ENCODE results near the gene UBE2F. TPM values are rescaled to one million over a fixed set of nuclear protein-coding genes. Genes with fewer than 3 reads are reported as not detected.

Gene UBE2F
- total and polyA plus RNA-seq, 3 experiments from 2014 or later = 65.8 to 70.7 (median 68.8) TPM

- H3K27ac Mint-ChIP-seq = no peak overlapping the region
- no peaks in the 10 kb centered on the region for H3K9me3 Mint-ChIP-seq
- H3K4me1 Mint-ChIP-seq = peaks cover 3 to 4% (median 4%) of the 10 kb centered on the region in 3 donors
- Histone ChIP-seq H3K4me3 (ENCODE audit: low read length) (no peak overlapping the region), H3K9me3 (ENCODE audit: low read length) (no peaks in the 10 kb centered on the region), H3K36me3 (ENCODE audit: insufficient read depth, low read length) (peaks cover 30% of the 10 kb centered on the region), H3K4me1 (ENCODE audit: insufficient read depth, low read length) (no peaks in the 10 kb centered on the region), H3K27ac (ENCODE audit: low read depth, low read length) (no peak overlapping the region), H3K27me3 (ENCODE audit: insufficient read depth, low read length, poor library complexity, severe bottlenecking) (no peaks in the 10 kb centered on the region)
- peaks cover 21 to 67% (median 27%) of the 10 kb centered on the region in 3 donors for H3K36me3 Mint-ChIP-seq
- no peak overlapping the region for H3K4me3 Mint-ChIP-seq
- POLR2A ChIA-PET = no interaction called here
- H3K27me3 Mint-ChIP-seq = no peaks in the 10 kb centered on the region
- DNase-seq = no peak
- CTCF ChIA-PET = no interaction called here
Observed at GRCh38 chr2:238082151-238082550, 115.3 kb downstream of the UBE2F start.

- Histone ChIP-seq H3K4me3 (ENCODE audit: low read length) (no peak overlapping the region), H3K27me3 (ENCODE audit: insufficient read depth, low read length, poor library complexity, severe bottlenecking) (no peaks in the 10 kb centered on the region), H3K36me3 (ENCODE audit: insufficient read depth, low read length) (peaks cover 30% of the 10 kb centered on the region), H3K4me1 (ENCODE audit: insufficient read depth, low read length) (no peaks in the 10 kb centered on the region), H3K27ac (ENCODE audit: low read depth, low read length) (no peak overlapping the region), H3K9me3 (ENCODE audit: low read length) (no peaks in the 10 kb centered on the region)
- Mint-ChIP-seq H3K9me3 (no peaks in the 10 kb centered on the region), H3K4me1 (peaks cover 6 to 8% (median 7%) of the 10 kb centered on the region in 3 donors), H3K36me3 (peaks cover 22 to 61% (median 25%) of the 10 kb centered on the region in 3 donors), H3K4me3 (no peak overlapping the region), H3K27ac (no peak overlapping the region), H3K27me3 (no peaks in the 10 kb centered on the region)
- ChIA-PET POLR2A (no interaction called here), CTCF (no interaction called here)
- DNase-seq = no peak
Observed at GRCh38 chr2:238082827-238083226, 116.0 kb downstream of the UBE2F start.

GRCh38 chr2:238083919-238084318 is 117.1 kb downstream of the UBE2F start:
- Histone ChIP-seq H3K27ac (ENCODE audit: low read depth, low read length) (no peak overlapping the region), H3K36me3 (ENCODE audit: insufficient read depth, low read length) (peaks cover 30% of the 10 kb centered on the region), H3K9me3 (ENCODE audit: low read length) (no peaks in the 10 kb centered on the region), H3K27me3 (ENCODE audit: insufficient read depth, low read length, poor library complexity, severe bottlenecking) (no peaks in the 10 kb centered on the region), H3K4me3 (ENCODE audit: low read length) (no peak overlapping the region), H3K4me1 (ENCODE audit: insufficient read depth, low read length) (no peaks in the 10 kb centered on the region)
- CTCF ChIA-PET = no interaction called here
- H3K4me3 Mint-ChIP-seq = no peak overlapping the region
- no peaks in the 10 kb centered on the region for H3K27me3 Mint-ChIP-seq
- peaks cover 6 to 8% (median 7%) of the 10 kb centered on the region in 3 donors for H3K4me1 Mint-ChIP-seq
- H3K9me3 Mint-ChIP-seq = no peaks in the 10 kb centered on the region
- POLR2A ChIA-PET = no interaction called here
- H3K27ac Mint-ChIP-seq = no peak overlapping the region
- H3K36me3 Mint-ChIP-seq = peaks cover 21 to 59% (median 22%) of the 10 kb centered on the region in 3 donors
- DNase-seq = no peak

GRCh38 chr2:238084761-238085160 is 117.9 kb downstream of the UBE2F start:
- no peak overlapping the region for H3K4me3 Mint-ChIP-seq
- ChIA-PET CTCF (no interaction called here), POLR2A (no interaction called here)
- no peaks in the 10 kb centered on the region for H3K27me3 Mint-ChIP-seq
- no peak for DNase-seq
- H3K4me1 Mint-ChIP-seq = peaks cover 6 to 8% (median 7%) of the 10 kb centered on the region in 3 donors
- Histone ChIP-seq H3K27me3 (ENCODE audit: insufficient read depth, low read length, poor library complexity, severe bottlenecking) (no peaks in the 10 kb centered on the region), H3K36me3 (ENCODE audit: insufficient read depth, low read length) (peaks cover 30% of the 10 kb centered on the region), H3K4me3 (ENCODE audit: low read length) (no peak overlapping the region), H3K9me3 (ENCODE audit: low read length) (no peaks in the 10 kb centered on the region), H3K4me1 (ENCODE audit: insufficient read depth, low read length) (no peaks in the 10 kb centered on the region), H3K27ac (ENCODE audit: low read depth, low read length) (no peak overlapping the region)
- H3K9me3 Mint-ChIP-seq = no peaks in the 10 kb centered on the region
- H3K36me3 Mint-ChIP-seq = peaks cover 21 to 57% (median 22%) of the 10 kb centered on the region in 3 donors
- H3K27ac Mint-ChIP-seq = peak overlapping the region in 1 of 8 donors; percentile 82

- no peak overlapping the region for H3K4me3 ChIP-seq (ENCODE audit: low read length)
- Mint-ChIP-seq H3K27me3 (no peaks in the 10 kb centered on the region), H3K27ac (no peak overlapping the region), H3K4me1 (peaks cover 6 to 8% (median 7%) of the 10 kb centered on the region in 3 donors), H3K36me3 (peaks cover 17 to 49% (median 18%) of the 10 kb centered on the region in 3 donors), H3K9me3 (no peaks in the 10 kb centered on the region), H3K4me3 (no peak overlapping the region)
- no peaks in the 10 kb centered on the region for H3K4me1 ChIP-seq (ENCODE audit: insufficient read depth, low read length)
- no peak overlapping the region for H3K27ac ChIP-seq (ENCODE audit: low read depth, low read length)
- ChIA-PET POLR2A (interaction anchor here (0.6 kb wide), 1 partner anchor 14 kb away, joined by 3 read pairs; no protein-coding TSS in a partner anchor), CTCF (no interaction called here)
- no peak for DNase-seq
- H3K27me3 ChIP-seq (ENCODE audit: insufficient read depth, low read length, poor library complexity, severe bottlenecking) = no peaks in the 10 kb centered on the region
- H3K36me3 ChIP-seq (ENCODE audit: insufficient read depth, low read length) = peaks cover 25% of the 10 kb centered on the region
- no peaks in the 10 kb centered on the region for H3K9me3 ChIP-seq (ENCODE audit: low read length)
Observed at GRCh38 chr2:238085899-238086298, 119.1 kb downstream of the UBE2F start.

- Mint-ChIP-seq H3K36me3 (peaks cover 10 to 41% (median 18%) of the 10 kb centered on the region in 3 donors), H3K27ac (peak overlapping the region in 2 of 8 donors; percentile 61 to 73), H3K27me3 (no peaks in the 10 kb centered on the region), H3K4me1 (peaks cover 6 to 8% (median 7%) of the 10 kb centered on the region in 3 donors), H3K4me3 (no peak overlapping the region), H3K9me3 (no peaks in the 10 kb centered on the region)
- no peaks in the 10 kb centered on the region for H3K9me3 ChIP-seq (ENCODE audit: low read length)
- H3K36me3 ChIP-seq (ENCODE audit: insufficient read depth, low read length) = peaks cover 18% of the 10 kb centered on the region
- ChIA-PET POLR2A (no interaction called here), CTCF (no interaction called here)
- no peak overlapping the region for H3K27ac ChIP-seq (ENCODE audit: low read depth, low read length)
- H3K27me3 ChIP-seq (ENCODE audit: insufficient read depth, low read length, poor library complexity, severe bottlenecking) = no peaks in the 10 kb centered on the region
- H3K4me1 ChIP-seq (ENCODE audit: insufficient read depth, low read length) = no peaks in the 10 kb centered on the region
- DNase-seq = no peak
- H3K4me3 ChIP-seq (ENCODE audit: low read length) = no peak overlapping the region
Observed at GRCh38 chr2:238087211-238087610, 120.4 kb downstream of the UBE2F start.

- Histone ChIP-seq H3K36me3 (ENCODE audit: insufficient read depth, low read length) (no peaks in the 10 kb centered on the region), H3K27ac (ENCODE audit: low read depth, low read length) (no peak overlapping the region), H3K4me3 (ENCODE audit: low read length) (no peak overlapping the region), H3K27me3 (ENCODE audit: insufficient read depth, low read length, poor library complexity, severe bottlenecking) (no peaks in the 10 kb centered on the region), H3K4me1 (ENCODE audit: insufficient read depth, low read length) (no peaks in the 10 kb centered on the region), H3K9me3 (ENCODE audit: low read length) (no peaks in the 10 kb centered on the region)
- Mint-ChIP-seq H3K36me3 (peaks cover 0 to 25% (median 8%) of the 10 kb centered on the region in 3 donors), H3K4me1 (peaks cover 6 to 8% (median 7%) of the 10 kb centered on the region in 3 donors), H3K4me3 (no peak overlapping the region), H3K27ac (peak overlapping the region in 1 of 8 donors; percentile 61), H3K27me3 (peaks cover 0 to 2% of the 10 kb centered on the region in 2 donors), H3K9me3 (no peaks in the 10 kb centered on the region)
- ChIA-PET POLR2A (no interaction called here), CTCF (interaction anchor here (0.5 kb wide), 1 partner anchor 99 kb away, joined by 3 read pairs; no protein-coding TSS in a partner anchor)
- DNase-seq = no peak
Observed at GRCh38 chr2:238090887-238091286, 124.1 kb downstream of the UBE2F start.

GRCh38 chr2:238091436-238092060 is 124.7 kb downstream of the UBE2F start:
- no peaks in the 10 kb centered on the region for H3K27me3 ChIP-seq (ENCODE audit: insufficient read depth, low read length, poor library complexity, severe bottlenecking)
- H3K4me1 ChIP-seq (ENCODE audit: insufficient read depth, low read length) = no peaks in the 10 kb centered on the region
- no peaks in the 10 kb centered on the region for H3K9me3 ChIP-seq (ENCODE audit: low read length)
- Mint-ChIP-seq H3K36me3 (peaks cover 0 to 23% (median 8%) of the 10 kb centered on the region in 3 donors), H3K9me3 (no peaks in the 10 kb centered on the region), H3K4me3 (no peak overlapping the region), H3K27me3 (peaks cover 0 to 2% of the 10 kb centered on the region in 2 donors), H3K27ac (peak overlapping the region in 3 of 8 donors; percentile 6 to 45 (median 15)), H3K4me1 (peaks cover 6 to 8% (median 7%) of the 10 kb centered on the region in 3 donors)
- H3K4me3 ChIP-seq (ENCODE audit: low read length) = no peak overlapping the region
- ChIA-PET POLR2A (no interaction called here), CTCF (interaction anchor here (0.5 kb wide), 1 partner anchor 100 kb away, joined by 3 read pairs; no protein-coding TSS in a partner anchor)
- no peak overlapping the region for H3K27ac ChIP-seq (ENCODE audit: low read depth, low read length)
- H3K36me3 ChIP-seq (ENCODE audit: insufficient read depth, low read length) = no peaks in the 10 kb centered on the region
- no peak for DNase-seq
